Hepatocyte (in vitro differentiated cells): Measurements from ENCODE around the gene ABHD16B.

Source experiments
- EZH2phosphoT487 ChIP-seq: fragments of 200-600 bp; sonication (generic); IDR thresholded peaks from one replicate; pipeline ENCODE4 v1.6.1; 2018; ENCODE audit warnings: antibody characterized with exemption, mild to moderate bottlenecking, low read depth, moderate library complexity; ENCODE audit not compliant: unreplicated experiment, severe bottlenecking
- TF ChIP-seq, protein P1 (sequence below): fragments of 200-600 bp; sonication (generic); IDR thresholded peaks from 2 replicates; pipeline ENCODE4 v1.5.1; 2016; ENCODE audit warnings: antibody characterized with exemption, mild to moderate bottlenecking; ENCODE audit not compliant: poor library complexity

- TF ChIP-seq, protein P1, sequence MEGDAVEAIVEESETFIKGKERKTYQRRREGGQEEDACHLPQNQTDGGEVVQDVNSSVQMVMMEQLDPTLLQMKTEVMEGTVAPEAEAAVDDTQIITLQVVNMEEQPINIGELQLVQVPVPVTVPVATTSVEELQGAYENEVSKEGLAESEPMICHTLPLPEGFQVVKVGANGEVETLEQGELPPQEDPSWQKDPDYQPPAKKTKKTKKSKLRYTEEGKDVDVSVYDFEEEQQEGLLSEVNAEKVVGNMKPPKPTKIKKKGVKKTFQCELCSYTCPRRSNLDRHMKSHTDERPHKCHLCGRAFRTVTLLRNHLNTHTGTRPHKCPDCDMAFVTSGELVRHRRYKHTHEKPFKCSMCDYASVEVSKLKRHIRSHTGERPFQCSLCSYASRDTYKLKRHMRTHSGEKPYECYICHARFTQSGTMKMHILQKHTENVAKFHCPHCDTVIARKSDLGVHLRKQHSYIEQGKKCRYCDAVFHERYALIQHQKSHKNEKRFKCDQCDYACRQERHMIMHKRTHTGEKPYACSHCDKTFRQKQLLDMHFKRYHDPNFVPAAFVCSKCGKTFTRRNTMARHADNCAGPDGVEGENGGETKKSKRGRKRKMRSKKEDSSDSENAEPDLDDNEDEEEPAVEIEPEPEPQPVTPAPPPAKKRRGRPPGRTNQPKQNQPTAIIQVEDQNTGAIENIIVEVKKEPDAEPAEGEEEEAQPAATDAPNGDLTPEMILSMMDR = no peak
- no peak for TF ChIP-seq EZH2phosphoT487
Measured at GRCh38 chr20:63868264-63868663, 7.0 kb downstream of the ABHD16B start.
